ENCODE measurements around the gene HARS1.
"Not testable (repeated sequence)": the region's sequence is repeated elsewhere in the genome, so short reads cannot be mapped to it uniquely, and the experiment has no call there.

Gene HARS1

GRCh38 chr5:140677947-140678346 is 13.2 kb downstream of the HARS1 start:
- no peak for DNase-seq (ENCODE audit: low read depth in 1 of 2, low spot score in 1 of 2)

GRCh38 chr5:140674629-140675028 is 16.5 kb downstream of the HARS1 start:
- no peak for DNase-seq (ENCODE audit: low read depth in 1 of 2, low spot score in 1 of 2)

DNA sequence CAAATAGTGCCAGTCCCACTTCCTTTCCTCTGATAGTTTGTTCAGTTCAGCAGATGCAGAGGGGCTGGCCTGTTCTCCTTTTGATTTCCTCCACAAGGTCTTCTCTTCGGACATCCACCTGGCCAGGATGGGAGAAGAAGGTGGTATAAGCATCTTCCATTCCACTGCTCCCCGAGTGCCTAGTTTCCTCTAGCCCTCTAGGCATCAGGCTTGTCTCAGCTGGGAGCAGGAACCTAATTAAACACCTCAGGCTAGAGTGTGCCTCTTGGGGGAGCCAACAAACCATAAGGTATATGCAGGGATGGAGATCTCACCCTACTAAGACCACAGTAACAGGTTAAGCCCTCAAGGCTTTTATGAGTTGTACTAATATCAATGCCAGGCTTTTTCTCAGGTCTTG is 17.0 kb downstream of the HARS1 start:
- no peak for DNase-seq (ENCODE audit: low read depth in 1 of 2, low spot score in 1 of 2)

GRCh38 chr5:140673187-140673976 is 17.8 kb downstream of the HARS1 start, which contains the start of gene DND1:
TSS of gene DND1 (minus strand) at chr5:140673576. CDS start at chr5:140673542, 34 bp downstream.
- DNase-seq (ENCODE audit: low read depth in 1 of 2, low spot score in 1 of 2), result no peak

DNA sequence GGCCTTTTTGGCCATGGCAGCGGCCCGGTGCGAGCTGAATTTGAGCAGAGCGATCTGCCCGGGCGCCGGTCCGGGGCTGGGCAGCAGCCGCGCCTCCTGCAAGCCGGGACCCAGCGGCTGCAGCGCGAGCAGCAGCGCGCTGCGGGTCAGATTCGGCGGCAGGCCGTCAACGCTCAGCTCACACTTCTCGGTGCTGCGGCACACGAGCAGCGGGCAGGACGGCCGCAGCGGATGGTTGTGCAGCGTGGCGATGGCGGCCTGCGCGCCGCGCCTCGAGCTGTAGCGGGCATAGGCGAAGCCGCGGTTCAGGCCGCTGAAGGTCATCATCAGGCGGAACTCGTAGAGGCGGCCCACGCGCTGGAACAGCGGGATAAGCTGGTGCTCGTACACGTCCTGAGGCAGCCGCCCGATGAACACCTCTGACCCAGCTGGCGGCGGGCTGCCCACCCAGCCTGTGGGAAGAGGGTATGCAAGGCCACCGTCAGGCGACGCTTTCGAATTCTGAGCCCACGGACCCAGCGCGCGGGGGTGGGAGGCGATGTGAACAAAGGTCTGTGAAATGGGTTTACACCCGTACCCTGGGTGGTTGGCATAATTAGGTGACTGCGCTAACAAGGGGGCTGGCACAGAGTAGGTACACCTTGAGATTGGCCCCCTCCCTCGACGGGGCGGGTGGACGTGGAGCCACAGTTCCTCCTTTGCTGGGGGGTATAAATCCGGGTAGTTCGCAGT is 18.5 kb downstream of the HARS1 start:
- DNase-seq (ENCODE audit: low read depth in 1 of 2, low spot score in 1 of 2), result no peak

DNA sequence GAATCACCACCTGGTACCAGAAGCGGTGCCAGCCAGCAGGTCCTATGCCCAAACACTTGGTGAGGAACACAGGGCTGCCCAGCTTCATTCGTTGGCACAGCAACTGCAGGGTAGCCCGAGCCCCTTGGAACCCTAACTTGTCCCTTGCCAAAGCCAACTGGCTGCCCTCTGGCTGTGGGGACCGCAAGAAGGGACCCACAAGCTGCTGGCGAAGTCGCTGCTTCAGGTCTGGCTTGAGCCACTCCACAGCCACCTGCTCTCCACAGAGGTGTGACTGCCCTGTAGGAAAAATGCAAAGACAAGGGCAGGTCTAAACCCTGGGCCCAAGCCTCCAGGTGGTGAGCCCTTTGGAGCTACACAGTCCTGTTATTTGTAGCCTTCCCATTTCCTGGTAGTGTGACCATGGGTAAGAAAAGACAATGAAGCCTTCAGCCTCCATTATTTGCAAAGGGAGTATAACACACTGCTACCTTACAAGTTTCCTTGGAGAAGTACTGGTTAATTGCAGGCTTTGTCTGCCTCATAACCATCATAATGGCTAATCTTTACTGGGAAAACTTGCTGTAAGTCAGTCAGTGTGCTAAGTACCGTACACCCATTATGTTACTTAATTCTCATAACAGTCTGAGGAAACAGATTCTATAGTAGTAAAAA is 19.6 kb downstream of the HARS1 start:
- DNase-seq (ENCODE audit: low read depth in 1 of 2, low spot score in 1 of 2), result no peak

DNA sequence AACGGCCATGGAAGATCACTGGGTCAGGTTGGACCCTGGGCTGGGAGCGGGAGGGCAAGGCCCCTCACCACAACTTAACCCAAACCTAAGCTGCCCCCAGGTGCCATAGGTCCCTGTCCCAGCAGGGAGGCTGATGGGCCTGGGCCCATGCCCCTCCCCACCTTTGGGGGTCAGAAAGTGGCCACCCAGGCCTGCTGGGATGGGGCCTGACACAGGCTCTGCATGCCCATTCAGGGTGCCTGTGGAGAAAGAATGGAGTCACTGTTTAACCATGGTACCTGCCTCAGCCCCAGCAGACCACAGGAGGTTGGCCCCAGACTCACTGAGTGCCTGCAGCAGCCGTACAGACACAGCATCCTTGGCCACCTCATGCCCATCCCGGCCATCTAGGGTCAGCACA is 20.1 kb downstream of the HARS1 start:
- not testable (repeated sequence) for DNase-seq (ENCODE audit: low read depth in 1 of 2, low spot score in 1 of 2)

GRCh38 chr5:140664359-140665119 is 26.6 kb downstream of the HARS1 start, which contains the start of gene WDR55:
TSS of gene WDR55 (plus strand) at chr5:140664904. CDS start at chr5:140664913, 9 bp downstream.
- DNase-seq (ENCODE audit: low read depth in 1 of 2, low spot score in 1 of 2), result peak; percentile 87 to 94

DNA sequence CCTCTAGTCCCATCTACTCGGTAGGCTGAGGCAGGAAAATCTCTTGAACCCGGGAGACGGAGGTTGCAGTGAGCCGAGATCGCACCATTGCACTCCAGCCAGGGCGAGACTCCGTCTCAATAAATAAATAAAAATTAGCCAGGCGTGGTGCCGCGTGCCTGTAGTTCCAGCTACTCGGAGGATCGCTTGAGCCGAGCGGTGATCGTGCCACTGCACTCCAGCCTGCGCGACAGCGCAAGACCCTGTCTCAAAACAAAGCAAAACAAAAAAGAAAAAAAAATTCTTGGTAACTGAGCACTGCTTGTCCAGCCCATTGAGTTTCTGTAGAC is 27.2 kb downstream of the HARS1 start:
- no peak for DNase-seq (ENCODE audit: low read depth in 1 of 2, low spot score in 1 of 2)

DNA sequence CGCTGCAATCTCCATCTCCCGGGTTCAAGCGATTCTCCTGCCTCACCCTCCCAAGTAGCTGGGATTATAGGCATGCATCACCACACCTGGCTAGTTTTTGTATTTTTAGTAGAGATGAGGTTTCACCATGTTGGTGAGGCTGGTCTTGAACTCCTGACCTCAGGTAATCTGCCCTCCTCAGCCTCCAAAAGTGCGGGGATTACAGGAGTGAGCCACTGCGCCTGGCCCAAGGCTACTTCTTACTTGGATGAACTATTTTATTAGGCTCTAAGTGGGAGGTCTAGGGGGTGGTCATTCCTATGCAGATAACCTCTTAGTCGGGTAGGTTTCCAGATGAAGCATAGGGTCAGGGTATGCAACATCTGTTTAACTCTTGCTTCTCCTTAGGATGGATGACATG is 30.8 kb downstream of the HARS1 start:
- not testable (repeated sequence) for DNase-seq (ENCODE audit: low read depth in 1 of 2, low spot score in 1 of 2)

- DNase-seq (ENCODE audit: low read depth in 1 of 2, low spot score in 1 of 2), result no peak
These were observed 32.3 kb downstream of the HARS1 start for GRCh38 chr5:140658870-140659269.

GRCh38 chr5:140647042-140647419 is 44.1 kb downstream of the HARS1 start:
- DNase-seq (ENCODE audit: low read depth in 1 of 2, low spot score in 1 of 2), result no peak

DNA sequence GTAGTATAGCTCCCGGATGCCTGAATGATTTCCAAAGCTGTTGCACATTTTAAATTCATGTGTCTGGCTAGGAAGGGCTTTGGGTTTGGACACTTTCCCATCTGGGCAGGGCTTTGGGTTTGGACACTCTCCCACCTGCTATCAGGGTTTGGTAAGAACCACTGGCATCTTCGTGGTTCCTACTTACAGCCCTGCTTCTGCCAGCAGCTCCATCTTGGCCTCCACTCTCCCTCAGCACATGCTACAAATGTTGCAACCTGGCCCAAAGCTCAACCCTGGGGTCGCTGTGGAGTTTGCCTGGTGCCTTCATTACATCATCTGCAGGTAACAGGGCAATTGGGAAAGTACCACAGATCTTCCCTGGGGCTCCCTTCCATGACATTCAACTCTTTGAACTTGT is 48.5 kb downstream of the HARS1 start:
- DNase-seq (ENCODE audit: low read depth in 1 of 2, low spot score in 1 of 2), result no peak

DNA sequence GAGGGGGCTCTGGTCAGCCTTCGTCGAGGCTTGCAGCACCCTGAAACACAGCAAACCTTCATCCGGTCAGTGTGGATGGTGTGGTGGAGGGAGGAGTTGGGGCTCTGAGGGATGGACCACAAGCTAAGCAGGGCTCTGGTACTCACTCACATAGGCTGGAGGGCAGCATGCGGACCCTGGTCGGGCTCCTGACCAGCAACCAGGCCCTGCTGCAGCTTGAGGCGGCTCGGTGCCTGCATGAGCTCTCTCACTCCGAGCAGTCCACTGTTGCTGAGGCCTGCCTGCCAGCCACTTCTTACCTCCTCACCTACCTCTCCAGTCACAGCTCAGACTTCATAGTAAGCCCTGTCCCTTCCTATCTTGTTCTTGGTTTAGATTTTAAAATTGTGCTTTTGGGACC is 49.5 kb downstream of the HARS1 start:
- no peak for DNase-seq (ENCODE audit: low read depth in 1 of 2, low spot score in 1 of 2)

DNA sequence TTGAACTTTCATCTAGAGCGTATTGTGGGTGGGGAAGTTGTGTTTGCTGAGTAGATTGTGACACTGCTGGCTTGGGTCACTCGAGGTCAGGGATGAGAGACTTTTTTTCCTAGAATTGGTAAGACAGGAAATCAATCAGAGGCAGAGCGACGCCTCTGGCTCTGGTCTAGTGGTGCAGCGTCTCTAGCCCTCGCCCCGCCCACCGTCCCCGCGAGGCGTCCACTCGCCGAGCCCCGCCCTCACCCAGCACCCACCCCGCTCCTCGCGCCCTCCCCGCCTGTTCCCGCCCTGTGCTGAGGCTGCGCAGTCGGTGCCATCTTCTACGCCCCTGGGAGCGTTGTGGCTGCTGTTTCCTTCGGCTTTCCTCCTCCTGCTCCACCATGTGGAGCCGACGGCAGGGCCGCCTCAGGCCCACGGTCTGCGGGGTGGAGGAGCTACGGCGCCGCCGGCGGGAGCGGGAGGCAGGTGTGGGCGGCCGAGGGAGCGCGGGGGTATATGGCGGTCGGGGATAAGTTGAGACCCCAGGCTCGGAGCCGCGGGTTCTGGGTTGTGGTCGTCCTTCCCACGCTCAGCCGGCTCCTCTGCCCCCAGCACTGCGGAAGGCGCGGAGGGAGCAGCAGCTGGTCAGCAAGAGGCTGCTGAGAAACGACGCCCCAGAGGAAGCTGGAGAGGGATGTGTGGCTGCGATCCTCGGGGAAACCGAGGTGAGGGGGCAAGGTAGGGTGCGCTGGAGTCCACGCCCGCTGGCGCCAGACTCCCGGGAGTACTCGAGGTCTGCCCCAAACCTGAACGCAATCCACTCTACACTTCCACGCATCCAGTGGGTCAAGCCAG is 51.8 kb downstream of the HARS1 start, which contains the start of gene TMCO6:
TSS of gene TMCO6 (plus strand) at position 304 of the 834 bp plus-strand sequence. CDS start at position 381, 77 bp downstream.
- DNase-seq (ENCODE audit: low read depth in 1 of 2, low spot score in 1 of 2), result peak; percentile 91 to 98

- DNase-seq (ENCODE audit: low read depth in 1 of 2, low spot score in 1 of 2), result not testable (repeated sequence)
These were observed 52.3 kb downstream of the HARS1 start for GRCh38 chr5:140638898-140639147.

GRCh38 chr5:140637371-140638100 is 53.6 kb downstream of the HARS1 start:
- no peak for DNase-seq (ENCODE audit: low read depth in 1 of 2, low spot score in 1 of 2)

DNA sequence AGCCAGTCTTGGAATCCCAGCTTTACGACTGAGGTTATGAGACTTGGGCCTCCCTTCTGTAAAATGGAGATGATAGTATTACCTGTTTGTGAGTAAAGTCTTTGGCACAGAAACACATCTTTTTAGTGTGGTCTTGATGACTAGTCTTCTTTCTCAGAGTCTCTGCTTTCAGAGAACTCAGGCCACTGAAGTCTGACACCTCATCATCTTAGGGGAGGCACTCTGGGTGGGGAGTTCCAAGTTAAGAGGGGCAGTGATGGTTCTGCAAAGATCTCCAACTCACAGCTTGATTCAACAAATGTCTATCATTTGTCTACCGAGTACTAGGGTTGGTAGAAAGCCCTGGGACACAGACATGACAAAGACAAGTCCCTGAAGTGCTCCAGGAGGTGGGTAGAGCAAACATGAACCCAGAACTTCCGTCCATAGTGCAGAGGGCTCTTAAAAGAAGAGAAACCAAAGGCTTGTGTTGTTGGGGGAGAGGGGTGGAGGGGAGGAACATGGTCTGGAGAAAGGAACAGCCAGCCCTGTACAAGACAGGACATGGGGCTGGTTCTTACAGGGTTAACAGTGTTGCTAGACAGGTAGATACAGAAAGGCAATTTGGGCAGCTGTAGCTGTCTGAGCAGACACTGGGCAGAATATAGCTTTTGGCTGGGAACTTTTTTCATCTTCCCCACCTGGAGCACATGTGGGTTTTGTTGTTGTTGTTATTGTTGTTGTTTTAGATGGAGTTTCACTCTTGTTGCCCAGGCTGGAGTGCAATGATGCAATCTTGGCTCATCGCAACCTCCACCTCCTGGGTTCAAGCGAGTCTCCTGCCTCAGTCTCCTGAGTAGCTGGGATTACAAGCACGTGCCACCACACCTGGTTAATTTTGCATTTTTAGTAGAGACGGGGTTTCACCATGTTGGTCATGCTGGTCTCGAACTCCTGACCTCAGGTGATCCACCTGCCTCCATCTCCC is 55.6 kb downstream of the HARS1 start:
- DNase-seq (ENCODE audit: low read depth in 1 of 2, low spot score in 1 of 2), result no peak

DNA sequence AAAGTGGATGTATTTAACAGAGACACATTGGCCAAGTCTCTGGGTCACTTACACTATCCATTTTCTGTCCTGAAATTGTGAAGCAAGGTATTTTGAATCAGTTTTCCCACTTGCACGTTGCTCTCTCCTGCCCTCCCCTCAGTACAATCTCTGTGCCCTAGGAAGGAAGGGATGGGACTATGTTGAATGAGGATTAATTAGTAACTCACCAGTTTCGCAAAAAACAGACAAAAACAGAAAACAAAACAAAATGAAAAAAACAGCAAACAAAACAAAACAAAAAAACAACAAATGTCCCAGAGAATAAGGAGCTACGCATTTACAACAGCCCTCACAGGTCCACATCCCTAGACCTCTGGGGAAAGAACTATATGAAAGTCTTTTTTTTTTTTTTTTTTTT is 57.1 kb downstream of the HARS1 start:
- no peak for DNase-seq (ENCODE audit: low read depth in 1 of 2, low spot score in 1 of 2)
